HG03439 (cell line): ENCODE measurements around the gene CFAP74.

Experiments used
- ATAC-seq: cut with Tn5 transposase; IDR thresholded peaks from one replicate; pipeline ENCODE4 v1.9.1; 2021; ENCODE audit warnings: mild to moderate bottlenecking, moderate library complexity; ENCODE audit not compliant: unreplicated experiment

The CFAP74 gene

DNA sequence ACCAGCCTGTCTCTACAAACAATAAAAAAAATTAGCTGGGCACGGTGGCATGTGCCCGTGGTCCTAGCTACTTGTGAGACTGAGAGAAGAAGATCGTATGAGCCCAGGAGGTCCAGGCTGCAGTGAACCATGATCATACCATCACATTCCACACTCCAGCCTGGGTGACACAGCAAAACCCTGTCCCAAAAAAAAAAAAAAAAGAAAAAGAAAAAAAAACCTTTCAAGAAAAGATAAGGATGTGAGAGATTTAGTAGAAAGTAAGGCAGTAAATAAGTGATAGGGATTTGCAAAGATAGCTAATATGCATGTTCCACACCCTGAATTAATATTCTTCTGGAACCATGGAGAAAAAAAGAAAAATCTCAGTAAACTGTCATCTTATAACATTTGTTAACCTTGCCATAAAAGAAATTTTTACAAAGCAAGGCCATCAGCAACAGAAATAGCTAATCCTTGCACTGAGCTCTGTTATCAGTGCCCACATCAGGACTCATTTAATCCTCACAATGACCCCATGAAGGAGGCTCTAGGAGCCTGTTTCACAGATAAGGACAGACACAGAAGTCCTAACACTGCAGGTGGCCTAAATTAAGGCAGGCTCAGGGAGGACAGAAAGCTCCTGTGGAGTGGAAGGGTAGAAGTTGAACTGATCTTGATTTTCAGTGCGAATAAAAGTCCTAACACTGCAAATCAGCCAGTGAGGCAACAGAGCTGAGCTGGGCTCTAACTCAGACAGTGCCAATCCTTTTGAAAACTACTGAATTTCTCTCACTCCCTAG is 120.3 kb downstream of the CFAP74 start:
- ATAC-seq = no peak

- no peak for ATAC-seq
These were observed 121.9 kb downstream of the CFAP74 start for GRCh38 chr1:1881727-1882126.

DNA sequence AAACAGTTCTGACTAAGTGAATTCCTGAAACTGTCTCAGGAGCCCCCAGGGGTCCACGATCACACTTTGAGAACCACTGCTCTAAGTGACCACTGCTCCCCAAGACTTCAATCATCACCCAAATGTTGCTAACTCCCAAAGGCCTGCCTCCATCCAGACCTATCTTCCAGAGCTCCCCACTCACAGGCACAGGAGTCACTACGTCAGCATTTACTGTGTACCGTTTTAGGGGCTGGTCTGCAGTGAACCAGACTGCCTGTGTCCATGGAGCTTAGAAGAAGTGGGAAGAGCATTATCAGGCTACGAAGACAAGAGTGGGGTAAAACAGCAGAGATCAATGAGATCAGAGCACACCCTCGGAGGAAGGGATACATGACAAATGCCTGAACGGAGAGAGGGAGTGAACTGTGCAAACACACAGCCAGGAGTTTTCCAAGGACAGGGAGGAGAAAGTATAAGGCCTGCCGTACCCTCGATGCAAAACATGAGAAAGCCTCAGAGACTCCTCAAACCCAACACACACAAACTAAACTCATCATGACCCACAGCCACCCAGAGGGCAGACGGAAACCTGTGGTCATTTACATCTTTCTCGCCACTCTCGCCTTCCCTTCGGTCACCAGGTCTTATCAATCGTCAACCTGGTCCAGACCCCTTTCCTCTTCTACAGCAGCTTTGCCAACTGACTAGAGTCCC is 122.8 kb downstream of the CFAP74 start:
- ATAC-seq = no peak

- no peak for ATAC-seq
These were observed 123.6 kb downstream of the CFAP74 start for GRCh38 chr1:1879942-1880341.

- ATAC-seq = no peak
These were observed 125.6 kb downstream of the CFAP74 start for GRCh38 chr1:1877865-1878436.

GRCh38 chr1:1876335-1876930 is 127.2 kb downstream of the CFAP74 start:
- ATAC-seq = no peak

GRCh38 chr1:1875932-1876331 is 127.7 kb downstream of the CFAP74 start:
- no peak for ATAC-seq

DNA sequence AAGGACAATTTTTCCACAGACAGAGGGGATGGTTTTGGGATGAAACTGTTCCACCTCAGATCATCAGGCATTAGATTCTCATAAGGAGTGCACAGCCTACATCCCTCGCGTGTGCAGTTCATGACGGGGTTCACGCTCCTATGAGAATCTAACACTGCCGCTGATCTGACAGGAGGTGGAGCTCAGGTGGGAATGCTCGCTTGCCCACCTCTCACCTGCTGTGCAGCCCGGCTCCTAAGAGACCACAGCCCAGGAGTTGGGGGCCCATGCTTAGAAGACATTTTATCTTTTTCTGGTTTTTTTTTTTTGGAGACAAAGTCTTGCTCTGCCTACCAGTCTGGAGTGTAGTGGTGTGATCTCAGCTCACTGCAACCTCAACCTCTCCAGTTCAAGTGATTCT is 128.7 kb downstream of the CFAP74 start:
- no peak for ATAC-seq

DNA sequence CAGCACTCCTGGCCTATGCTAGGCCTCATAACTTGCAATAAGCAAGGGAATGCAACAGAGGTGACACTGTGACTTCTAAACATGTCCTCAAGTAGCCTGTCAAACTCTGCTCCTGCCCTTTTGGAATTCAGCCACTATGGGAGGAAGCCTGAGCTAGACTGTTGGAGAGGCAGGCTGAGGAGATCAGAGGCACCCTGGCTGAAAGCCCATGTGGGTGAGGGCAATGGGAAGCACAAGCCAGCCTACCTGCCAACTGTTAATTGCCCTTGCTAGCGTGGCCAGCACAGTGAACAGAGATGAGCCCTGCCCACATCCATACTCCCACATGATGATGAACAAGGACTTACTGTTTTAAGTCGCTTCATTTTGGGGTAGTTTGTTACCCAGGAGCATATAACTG is 130.4 kb downstream of the CFAP74 start:
- ATAC-seq = no peak

- ATAC-seq = no peak
These were observed 131.1 kb downstream of the CFAP74 start for GRCh38 chr1:1872329-1872994.
